Tibial nerve (tissue), 4 donors: ENCODE data around the gene OSBP. TPM values are rescaled to one million over a fixed set of nuclear protein-coding genes. Genes with fewer than 3 reads are reported as not detected.
"Not testable (repeated sequence)": the region's sequence is repeated elsewhere in the genome, so short reads cannot be mapped to it uniquely, and the experiment has no call there.

Source experiments
- DNase-seq, 2 donors: peaks; one replicate each; pipeline ENCODE4 v3.0.0-alpha.2; 2019; ENCODE audit warnings: low spot score in 2 of 2
- H3K27ac ChIP-seq, 4 donors: fragments of 200-600 bp; sonication (generic) in 3 of 4; one replicate each; pipeline ENCODE4 v1.5.1; 2017 to 2019; ENCODE audit warnings: mild to moderate bottlenecking in 1 of 4
- H3K27me3 ChIP-seq, 2 donors: fragments of 200-600 bp; sonication (generic) in 1 of 2; one replicate each; pipeline versions ENCODE4 v1.5.1 to v1.6.0; 2017 to 2019
- H3K36me3 ChIP-seq, 3 donors: fragments of 200-600 bp; sonication (generic); one replicate each; pipeline ENCODE4 v1.5.1; 2018 to 2019
- H3K4me1 ChIP-seq, 4 donors: fragments of 200-600 bp; sonication (generic) in 3 of 4; one replicate each; pipeline ENCODE4 v1.5.1; 2017 to 2019
- H3K4me3 ChIP-seq, 4 donors: fragments of 200-600 bp; sonication (generic) in 3 of 4; one replicate each; pipeline ENCODE4 v1.5.1; 2017 to 2019; ENCODE audit warnings: mild to moderate bottlenecking in 1 of 4, moderate library complexity in 1 of 4
- H3K9me3 ChIP-seq, 4 donors: fragments of 200-600 bp; sonication (generic) in 3 of 4; one replicate each; pipeline ENCODE4 v1.5.1; 2017 to 2019
- CTCF ChIP-seq, 5 experiments: fragments of 200-600 bp in 3 of 5; fragments of 450-650 bp in 2 of 5; sonication (generic) in 3 of 5; IDR thresholded peaks; one replicate each; pipeline ENCODE4 v1.5.1; 2016 to 2019; ENCODE audit warnings: antibody characterized with exemption in 5 of 5, mild to moderate bottlenecking in 3 of 5, moderate library complexity in 2 of 5
- EP300 ChIP-seq, 2 donors: sonication (generic); formaldehyde crosslinking; IDR thresholded peaks; one replicate each; pipeline ENCODE4 v1.6.1; 2017; ENCODE audit warnings: antibody characterized with exemption in 2 of 2, mild to moderate bottlenecking in 1 of 2
- POLR2A ChIP-seq, 2 donors: fragments of 450-650 bp; IDR thresholded peaks; one replicate each; pipeline ENCODE4 v1.6.1; 2017; ENCODE audit warnings: antibody characterized with exemption in 2 of 2, mild to moderate bottlenecking in 2 of 2, moderate library complexity in 2 of 2
- WGBS, 2 donors: methylation state at CpG; one replicate each; pipeline ENCODE4 v1.1.5; 2018; 5-methylcytosine and 5-hydroxymethylcytosine counted together
- total RNA-seq, 4 donors: library from RNA; depleted of rRNA; stranded (reverse); fragments of >200 nt; gene quantifications; one replicate each; pipeline ENCODE4 v1.1.0, GENCODE V29; 2016

Gene OSBP
- total RNA-seq, 4 donors from 2014 or later = 35.4 to 59.7 (median 46.0) TPM

GRCh38 chr11:59629996-59630395 is 14.4 kb upstream of the OSBP start:
- H3K36me3 ChIP-seq = peaks cover 0 to 33% (median 0%) of the 10 kb centered on the region in 3 donors

GRCh38 chr11:59626969-59627368 is 11.4 kb upstream of the OSBP start:
- not testable (repeated sequence) for H3K4me1 ChIP-seq, H3K27ac ChIP-seq, DNase-seq, H3K27me3 ChIP-seq, H3K9me3 ChIP-seq, H3K4me3 ChIP-seq
- WGBS, 2 donors = 74 to 77% methylated on average over 4 of the region's 4 CpGs
- peaks cover 0 to 27% (median 0%) of the 10 kb centered on the region in 3 donors for H3K36me3 ChIP-seq

More at GRCh38 chr11:59629996-59630395, 14.4 kb upstream of the OSBP start:
- no peak overlapping the region for H3K27ac ChIP-seq
- no peak for DNase-seq
- no peak overlapping the region for H3K4me3 ChIP-seq
- H3K9me3 ChIP-seq = no peaks in the 10 kb centered on the region
- no peaks in the 10 kb centered on the region for H3K4me1 ChIP-seq
- no peak for TF ChIP-seq POLR2A (IDR thresholded peaks at IDR 0.05)
- TF ChIP-seq CTCF (IDR thresholded peaks at IDR 0.05) = no peak
- TF ChIP-seq EP300 (IDR thresholded peaks at IDR 0.05) = no peak
- no peaks in the 10 kb centered on the region for H3K27me3 ChIP-seq

GRCh38 chr11:59625703-59626102 is 10.1 kb upstream of the OSBP start:
- Histone ChIP-seq H3K27me3 (no peaks in the 10 kb centered on the region), H3K9me3 (no peaks in the 10 kb centered on the region), H3K36me3 (peaks cover 0 to 16% (median 0%) of the 10 kb centered on the region in 3 donors), H3K27ac (no peak overlapping the region), H3K4me3 (no peak overlapping the region), H3K4me1 (no peaks in the 10 kb centered on the region)
- no peak for DNase-seq
- WGBS, 2 donors = 67 to 68% methylated on average over 3 of the region's 3 CpGs
- TF ChIP-seq POLR2A (IDR thresholded peaks at IDR 0.05) (no peak), CTCF (IDR thresholded peaks at IDR 0.05) (no peak), EP300 (IDR thresholded peaks at IDR 0.05) (no peak)

GRCh38 chr11:59617876-59618275 is 2.3 kb upstream of the OSBP start:
- H3K36me3 ChIP-seq = no peaks in the 10 kb centered on the region
- DNase-seq = no peak
- H3K4me1 ChIP-seq = peaks cover 0 to 26% (median 15%) of the 10 kb centered on the region in 4 donors
- H3K27me3 ChIP-seq = no peaks in the 10 kb centered on the region
- H3K9me3 ChIP-seq = no peaks in the 10 kb centered on the region
- 78 to 79% methylated on average over 1 of the region's 1 CpG for WGBS, 2 donors
- no peak overlapping the region for H3K27ac ChIP-seq
- TF ChIP-seq CTCF (IDR thresholded peaks at IDR 0.05) (no peak), EP300 (IDR thresholded peaks at IDR 0.05) (no peak), POLR2A (IDR thresholded peaks at IDR 0.05) (no peak)
- H3K4me3 ChIP-seq = no peak overlapping the region

GRCh38 chr11:59616396-59616982 is 915 bp upstream of the OSBP start:
- TF ChIP-seq POLR2A (IDR thresholded peaks at IDR 0.05) (peak in 1 of 2 donors; percentile 65), EP300 (IDR thresholded peaks at IDR 0.05) (peak in 1 of 2 donors; percentile 72), CTCF (IDR thresholded peaks at IDR 0.05) (no peak)
- 13 to 14% methylated on average over 18 of the region's 18 CpGs for WGBS, 2 donors
- Histone ChIP-seq H3K27ac (peak overlapping the region; percentile 91 to 98 (median 96)), H3K36me3 (no peaks in the 10 kb centered on the region), H3K9me3 (no peaks in the 10 kb centered on the region), H3K4me1 (peaks cover 0 to 39% (median 25%) of the 10 kb centered on the region in 4 donors), H3K27me3 (no peaks in the 10 kb centered on the region), H3K4me3 (peak overlapping the region; percentile 34 to 93 (median 54))
- DNase-seq = no peak
